Measurements from ENCODE around the gene GFRA1. TPM values are rescaled to one million over a fixed set of nuclear protein-coding genes. Genes with fewer than 3 reads are reported as not detected.

The GFRA1 gene
- total and polyA plus RNA-seq, 8 donors = 0.29 to 83.2 (median 4.6) TPM

GRCh38 chr10:116195039-116195438, 78.0 kb downstream of the GFRA1 start:
- intact Hi-C loops (cut with DNase I; ENCODE audit: low total_unique reads) = no loop called here
- WGBS, 5 donors = 79 to 98% (median 94%) methylated on average over 2 of the region's 2 CpGs
- Histone ChIP-seq H3K36me3 (no peaks in the 10 kb centered on the region), H3K4me1 (no peaks in the 10 kb centered on the region), H3K27me3 (no peaks in the 10 kb centered on the region), H3K27ac (no peak overlapping the region), H3K4me3 (no peak overlapping the region), H3K9me3 (peaks cover 0 to 17% (median 10%) of the 10 kb centered on the region in 4 donors)
- TF ChIP-seq CTCF (IDR thresholded peaks at IDR 0.05) = no peak
- TF ChIP-seq POLR2A (IDR thresholded peaks at IDR 0.05) = no peak
- no peak for TF ChIP-seq POLR2AphosphoS5 (IDR thresholded peaks at IDR 0.05)
- TF ChIP-seq EP300 (IDR thresholded peaks at IDR 0.05) = no peak
- DNase-seq = no peak

- Histone ChIP-seq H3K9me3 (peaks cover 0 to 17% (median 10%) of the 10 kb centered on the region in 4 donors), H3K4me1 (no peaks in the 10 kb centered on the region), H3K4me3 (no peak overlapping the region), H3K36me3 (no peaks in the 10 kb centered on the region), H3K27me3 (no peaks in the 10 kb centered on the region), H3K27ac (no peak overlapping the region)
- TF ChIP-seq POLR2A (IDR thresholded peaks at IDR 0.05) (no peak), POLR2AphosphoS5 (IDR thresholded peaks at IDR 0.05) (no peak), CTCF (IDR thresholded peaks at IDR 0.05) (no peak), EP300 (IDR thresholded peaks at IDR 0.05) (no peak)
- DNase-seq = no peak
- intact Hi-C loops (cut with DNase I; ENCODE audit: low total_unique reads) = no loop called here
- 87 to 97% (median 92%) methylated on average over 1 of the region's 1 CpG for WGBS, 5 donors
Measured at GRCh38 chr10:116194061-116194460, 78.9 kb downstream of the GFRA1 start.

DNA sequence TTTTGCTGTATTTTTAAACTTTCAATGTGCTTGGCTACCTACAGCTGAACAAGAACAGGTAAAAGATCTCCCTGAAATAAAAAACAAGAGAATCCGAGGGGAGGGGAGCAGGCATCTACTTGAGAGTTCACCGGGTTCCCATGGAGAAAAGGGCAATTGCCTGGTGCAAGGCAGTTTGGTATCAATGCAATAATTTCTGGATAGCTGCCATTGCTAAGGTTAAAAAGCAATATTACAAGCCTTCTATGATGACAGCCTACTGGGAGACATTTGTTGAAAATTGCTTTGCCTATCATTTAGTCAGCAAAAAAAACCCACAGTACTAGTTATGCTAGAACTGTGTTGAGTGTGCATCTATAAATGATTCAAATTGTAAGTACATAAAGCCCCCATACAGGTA, 82.1 kb downstream of the GFRA1 start:
- Histone ChIP-seq H3K4me1 (no peaks in the 10 kb centered on the region), H3K27ac (no peak overlapping the region), H3K4me3 (no peak overlapping the region), H3K27me3 (no peaks in the 10 kb centered on the region), H3K36me3 (no peaks in the 10 kb centered on the region), H3K9me3 (peaks cover 0 to 14% (median 8%) of the 10 kb centered on the region in 4 donors)
- intact Hi-C loops (cut with DNase I; ENCODE audit: low total_unique reads) = no loop called here
- DNase-seq = no peak
- WGBS, 5 donors = 78 to 93% (median 90%) methylated on average over 2 of the region's 2 CpGs
- no peak for TF ChIP-seq POLR2A (IDR thresholded peaks at IDR 0.05)

DNA sequence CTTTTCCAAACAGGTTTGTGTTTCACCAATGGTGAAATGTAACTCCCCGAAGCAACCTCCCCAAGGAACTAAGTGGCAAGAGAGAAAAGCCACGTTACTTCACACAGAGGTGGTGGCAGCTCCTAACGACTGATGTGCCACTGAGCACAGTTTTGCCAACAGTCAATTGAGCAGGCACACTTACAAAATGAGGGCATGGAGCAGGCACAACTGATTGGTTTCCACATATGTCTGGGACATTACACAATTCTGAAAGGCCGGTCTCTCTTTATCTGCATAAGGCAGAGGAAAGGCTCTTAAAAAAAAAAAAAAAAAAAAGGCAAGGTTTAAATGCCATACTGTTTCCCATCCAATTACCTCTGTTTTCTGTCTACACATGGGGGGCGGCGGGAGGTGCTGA, 86.7 kb downstream of the GFRA1 start:
- no peaks in the 10 kb centered on the region for H3K27me3 ChIP-seq
- H3K4me1 ChIP-seq = no peaks in the 10 kb centered on the region

More for the DNA sequence above, 86.7 kb downstream of the GFRA1 start:
- TF ChIP-seq POLR2AphosphoS5 (IDR thresholded peaks at IDR 0.05) = no peak
- no peak for TF ChIP-seq CTCF (IDR thresholded peaks at IDR 0.05)
- TF ChIP-seq EP300 (IDR thresholded peaks at IDR 0.05) = no peak
- TF ChIP-seq POLR2A (IDR thresholded peaks at IDR 0.05) = no peak
- Histone ChIP-seq H3K36me3 (no peaks in the 10 kb centered on the region), H3K27ac (no peak overlapping the region), H3K9me3 (no peaks in the 10 kb centered on the region), H3K4me3 (no peak overlapping the region)
- no peak for DNase-seq
- WGBS, 5 donors = 83 to 88% (median 85%) methylated on average over 6 of the region's 6 CpGs
- intact Hi-C loops (cut with DNase I; ENCODE audit: low total_unique reads) = no loop called here
